H1 (cell line): ENCODE data around the gene DGUOK. TPM values are rescaled to one million over a fixed set of nuclear protein-coding genes. Genes with fewer than 3 reads are reported as not detected.
A peak's percentile ranks its signal among the peaks of the same experiment; 100 is the strongest.

ENCODE experiments used
- CTCF ChIA-PET: fragments of 300-600 bp; sonication (Branson Sonifier 250); formaldehyde crosslinking; loops from one replicate; lab custom pipeline; 2021; ENCODE audit not compliant: partially characterized antibody; lab: Charles Lee
- POLR2A ChIA-PET: fragments of 300-600 bp; sonication (Branson Sonifier 250); formaldehyde crosslinking; loops from one replicate; lab custom pipeline; 2021; ENCODE audit warnings: inconsistent platforms; ENCODE audit not compliant: partially characterized antibody; lab: Charles Lee
- DNase-seq, 2 experiments: peaks; one replicate each; pipeline versions ENCODE4 v3.0.0 to v3.0.0-alpha.2; 2010 to 2022; ENCODE audit warnings: low spot score in 2 of 2, low read depth in 1 of 2, mixed read lengths in 1 of 2
- FAIRE-seq: peaks from 2 replicates; lab custom pipeline; 2011; peaks lifted over from hg19 to GRCh38; lab: Jason Lieb, UNC
- H2AFZ ChIP-seq: 2 replicates; pipeline ENCODE4 v1.8.1; 2012; ENCODE audit warnings: low read length, inconsistent platforms
- H2AK5ac ChIP-seq: 2 replicates; pipeline ENCODE4 v1.6.1; 2013; ENCODE audit warnings: low read depth, low read length
- H2BK120ac ChIP-seq: replicated peaks from 2 replicates; pipeline ENCODE3; 2013; ENCODE audit warnings: low read depth, low read length, inconsistent platforms
- H2BK12ac ChIP-seq: 2 replicates; pipeline ENCODE4 v1.6.1; 2013; ENCODE audit warnings: low read depth, low read length
- H2BK15ac ChIP-seq: 2 replicates; pipeline ENCODE4 v1.6.1; 2013; ENCODE audit warnings: low read length
- H2BK20ac ChIP-seq: 2 replicates; pipeline ENCODE4 v1.6.1; 2013; ENCODE audit warnings: low read length
- H2BK5ac ChIP-seq: 2 replicates; pipeline ENCODE4 v1.6.1; 2013; ENCODE audit warnings: low read depth, low read length
- H3K14ac ChIP-seq: 2 replicates; pipeline ENCODE4 v1.6.1; 2013; ENCODE audit warnings: inconsistent platforms; ENCODE audit not compliant: insufficient read length
- H3K18ac ChIP-seq: 2 replicates; pipeline ENCODE4 v1.6.1; 2013; ENCODE audit warnings: low read length; ENCODE audit errors: extremely low read depth
- H3K23ac ChIP-seq: 2 replicates; pipeline ENCODE4 v1.6.1; 2013; ENCODE audit warnings: inconsistent platforms; ENCODE audit not compliant: insufficient read length
- H3K23me2 ChIP-seq: 2 replicates; pipeline ENCODE4 v1.6.1; 2013; ENCODE audit warnings: low read depth, low read length
- H3K27ac ChIP-seq: 2 replicates; pipeline ENCODE4 v1.6.1; 2011; ENCODE audit warnings: low read depth, low read length, inconsistent platforms
- H3K27me3 ChIP-seq, 4 experiments: replicated peaks in 1 of 4; 1 replicate in 1 of 4; 2 replicates in 3 of 4; pipeline versions ENCODE4 v1.6.1 to v1.8.1; 2011 to 2013; ENCODE audit warnings: low read length in 3 of 4, mild to moderate bottlenecking in 3 of 4, inconsistent platforms in 2 of 4, mixed read lengths in 2 of 4, moderate library complexity in 1 of 4; ENCODE audit not compliant: control insufficient read depth in 3 of 4, insufficient read depth in 3 of 4; ENCODE audit errors: extremely low read depth in 1 of 4
- H3K36me3 ChIP-seq, 4 experiments: 2 replicates each; pipeline versions ENCODE4 v1.6.1 to v1.8.1; 2011 to 2013; ENCODE audit warnings: mild to moderate bottlenecking in 4 of 4, low read length in 3 of 4, moderate library complexity in 2 of 4, control low read depth in 1 of 4, inconsistent platforms in 1 of 4; ENCODE audit not compliant: insufficient read depth in 4 of 4, control insufficient read depth in 2 of 4
- H3K4ac ChIP-seq: replicated peaks from 2 replicates; pipeline ENCODE3; 2013; ENCODE audit warnings: low read length, low read depth, mixed read lengths, inconsistent platforms; ENCODE audit not compliant: insufficient read length
- H3K4me1 ChIP-seq, 4 experiments: replicated peaks in 1 of 4; 1 replicate in 1 of 4; 2 replicates in 3 of 4; pipeline versions ENCODE4 v1.6.1 to v1.8.1; 2011 to 2013; ENCODE audit warnings: low read length in 3 of 4, inconsistent platforms in 2 of 4, mixed read lengths in 1 of 4; ENCODE audit not compliant: insufficient read depth in 4 of 4, control insufficient read depth in 3 of 4
- H3K4me2 ChIP-seq, 2 experiments: 2 replicates each; pipeline versions ENCODE4 v1.6.1 to v1.8.1; 2011 to 2013; ENCODE audit warnings: low read depth in 2 of 2, low read length in 2 of 2, control low read depth in 1 of 2, inconsistent platforms in 1 of 2, mild to moderate bottlenecking in 1 of 2; ENCODE audit not compliant: insufficient read depth in 1 of 2
- H3K4me3 ChIP-seq, 4 experiments: fragments of 200-600, 300-600 bp in 1 of 4; sonication (generic), shearing (Covaris generic), sonication (Bioruptor Twin) in 1 of 4; 2 replicates each; pipeline versions ENCODE4 v1.5.1 to v1.8.1; 2011 to 2016; ENCODE audit warnings: low read length in 4 of 4, low read depth in 3 of 4, control low read depth in 2 of 4, inconsistent platforms in 2 of 4, mild to moderate bottlenecking in 2 of 4, mixed read lengths in 1 of 4, moderate library complexity in 1 of 4; ENCODE audit not compliant: insufficient read depth in 2 of 4; ENCODE audit errors: extremely low read depth in 1 of 4
- H3K56ac ChIP-seq: replicated peaks from 2 replicates; pipeline ENCODE3; 2013; ENCODE audit warnings: low read depth, mild to moderate bottlenecking, mixed read lengths, low read length, inconsistent platforms; ENCODE audit not compliant: insufficient read length
- H3K79me1 ChIP-seq: 2 replicates; pipeline ENCODE4 v1.6.1; 2013; ENCODE audit warnings: low read depth, low read length, control low read depth
- H3K79me2 ChIP-seq, 2 experiments: 2 replicates each; pipeline versions ENCODE4 v1.6.1 to v1.8.1; 2012 to 2013; ENCODE audit warnings: low read length in 2 of 2, mild to moderate bottlenecking in 2 of 2, inconsistent platforms in 1 of 2; ENCODE audit not compliant: insufficient read depth in 2 of 2, control insufficient read depth in 1 of 2
- H3K9ac ChIP-seq, 4 experiments: replicated peaks in 1 of 4; 1 replicate in 1 of 4; 2 replicates in 3 of 4; pipeline versions ENCODE4 v1.6.1 to v1.8.1; 2011 to 2013; ENCODE audit warnings: low read depth in 3 of 4, low read length in 3 of 4, control low read depth in 2 of 4, mild to moderate bottlenecking in 2 of 4, moderate library complexity in 2 of 4, inconsistent platforms in 1 of 4; ENCODE audit errors: extremely low read depth in 1 of 4
- H3K9me3 ChIP-seq, 2 experiments: 2 replicates each; pipeline versions ENCODE4 v1.6.1 to v1.8.1; 2012 to 2013; ENCODE audit warnings: mild to moderate bottlenecking in 2 of 2, moderate library complexity in 2 of 2, control low read depth in 1 of 2, inconsistent platforms in 1 of 2, low read depth in 1 of 2, low read length in 1 of 2, mixed read lengths in 1 of 2; ENCODE audit not compliant: insufficient read depth in 2 of 2
- H4K20me1 ChIP-seq, 2 experiments: replicated peaks in 1 of 2; 2 replicates each; pipeline versions ENCODE3 to v1.8.1; 2011 to 2013; ENCODE audit warnings: inconsistent platforms in 2 of 2, low read length in 2 of 2, mild to moderate bottlenecking in 1 of 2; ENCODE audit not compliant: insufficient read depth in 2 of 2, control insufficient read depth in 1 of 2
- H4K5ac ChIP-seq: 2 replicates; pipeline ENCODE4 v1.6.1; 2013; ENCODE audit warnings: low read length, low read depth, mixed read lengths, inconsistent platforms; ENCODE audit not compliant: insufficient read length
- H4K8ac ChIP-seq: 2 replicates; pipeline ENCODE4 v1.8.0; 2013; ENCODE audit warnings: mild to moderate bottlenecking, moderate library complexity, low read length, inconsistent platforms; ENCODE audit not compliant: insufficient read depth; ENCODE audit errors: extremely low read depth
- H4K91ac ChIP-seq: replicated peaks from 2 replicates; pipeline ENCODE3; 2013; ENCODE audit warnings: low read length, mixed read lengths, inconsistent platforms; ENCODE audit not compliant: insufficient read length
- CHD1 ChIP-seq: IDR thresholded peaks from 2 replicates; pipeline ENCODE4 v1.6.1; 2012; ENCODE audit warnings: low read depth, low read length, improper control_type of control experiment
- POU5F1 ChIP-seq: IDR thresholded peaks from 2 replicates; pipeline ENCODE4 v1.6.1; 2011; ENCODE audit warnings: low read depth, mild to moderate bottlenecking, low read length, moderate library complexity
- RAD21 ChIP-seq, 2 experiments: IDR thresholded peaks in 1 of 2; conservative IDR thresholded peaks in 1 of 2; 2 replicates each; pipeline ENCODE4 v1.6.1; 2011; ENCODE audit warnings: low read depth in 2 of 2, low read length in 2 of 2, improper control_type of control experiment in 1 of 2, inconsistent platforms in 1 of 2, mild to moderate bottlenecking in 1 of 2, moderate library complexity in 1 of 2
- SAP30 ChIP-seq: fragments of 300-600 bp; sonication (generic); IDR thresholded peaks from 2 replicates; pipeline ENCODE4 v1.7.1; 2012; ENCODE audit warnings: low read length, moderate library complexity, mild to moderate bottlenecking, inconsistent platforms; ENCODE audit not compliant: insufficient read depth, insufficient replicate concordance
- SIN3A ChIP-seq, 2 experiments: IDR thresholded peaks in 1 of 2; conservative IDR thresholded peaks in 1 of 2; 2 replicates each; pipeline ENCODE4 v1.6.1; 2011 to 2012; ENCODE audit warnings: low read length in 2 of 2, improper control_type of control experiment in 1 of 2, low read depth in 1 of 2, mild to moderate bottlenecking in 1 of 2
- SP1 ChIP-seq: IDR thresholded peaks from 2 replicates; pipeline ENCODE4 v1.6.1; 2011; ENCODE audit warnings: low read depth, low read length
- SP2 ChIP-seq: IDR thresholded peaks from 2 replicates; pipeline ENCODE4 v1.6.1; 2012; ENCODE audit warnings: mild to moderate bottlenecking, low read length, inconsistent platforms
- SRF ChIP-seq: IDR thresholded peaks from 2 replicates; pipeline ENCODE4 v1.6.1; 2011; ENCODE audit warnings: mild to moderate bottlenecking, low read depth, low read length, moderate library complexity
- SUZ12 ChIP-seq: fragments of 200-600 bp; sonication (generic); IDR thresholded peaks from 2 replicates; pipeline ENCODE4 v1.6.1; 2012; ENCODE audit warnings: mild to moderate bottlenecking, inconsistent platforms, low read length, moderate library complexity, mixed read lengths
- TEAD4 ChIP-seq: IDR thresholded peaks from 2 replicates; pipeline ENCODE4 v1.6.1; 2012; ENCODE audit warnings: low read depth, low read length, inconsistent platforms, mixed read lengths
- WGBS, 2 experiments: shearing (Covaris generic) in 1 of 2; methylation state at CpG; one replicate each; pipeline versions ENCODE4 v1.1.6 to v1.1.7; 2013 to 2015; ENCODE audit warnings: low lambda C conversion rate in 2 of 2, mixed read lengths in 2 of 2, inconsistent platforms in 1 of 2, low coverage in 1 of 2, missing lambda C conversion rate in 1 of 2; ENCODE audit not compliant: insufficient replicate concordance in 2 of 2, insufficient coverage in 1 of 2, insufficient read length in 1 of 2; ENCODE audit errors: extremely low coverage in 1 of 2, missing lambda C conversion rate in 1 of 2; 5-methylcytosine and 5-hydroxymethylcytosine counted together
- polyA plus RNA-seq, 7 experiments: library from polyadenylated mRNA; depleted of rRNA in 3 of 7; stranded (reverse) in 5 of 7; unstranded in 2 of 7; fragments of >200 nt in 5 of 7; fragments of 200-250 nt in 2 of 7; gene quantifications; 1 replicate in 5 of 7; 2 replicates in 1 of 7; 4 replicates in 1 of 7; pipeline versions ENCODE4 v1.2.1 to v1.2.3, GENCODE V29; 2011 to 2013; ENCODE audit warnings: missing spikeins in 2 of 7, mixed read lengths in 2 of 7
- total RNA-seq: library from RNA; stranded (reverse); fragmentation: NEBNext Ultra II Directional; extraction: Animal tissue kit (Norgen Biotek cat#: 25700); gene quantifications from 2 replicates; pipeline ENCODE4 v1.2.1, GENCODE V29; 2021

The DGUOK gene
- total and polyA plus RNA-seq, 2 of the 8 experiments (the other 6 are each of a cell fraction or from before 2014, with no cell fraction given): 110 to 168 TPM

- Histone ChIP-seq H2BK120ac (no peak overlapping the region), H3K27ac (no peak overlapping the region), H3K9ac (peak overlapping the region in 2 of 4 experiments; percentile 76 to 81; a peak in 5 of 7 replicates), H2AK5ac (no peak overlapping the region), H2BK5ac (no peak overlapping the region), H2BK15ac (peak overlapping the region; percentile 97; the same call in 1 of the 2 replicates), H3K36me3 (no peaks in the 10 kb centered on the region; a peak in 2 of 8 replicates), H3K4ac (peak overlapping the region; percentile 39), H4K91ac (peak overlapping the region; percentile 54), H3K79me2 (peaks cover 10 to 31% of the 10 kb centered on the region in 2 experiments; a peak in 3 of 4 replicates), H2BK20ac (no peak overlapping the region), H3K4me3 (peak overlapping the region; percentile 48 to 79 (median 73)), H3K27me3 (peaks cover 14 to 44% (median 34%) of the 10 kb centered on the region in 4 experiments), H3K23me2 (peaks cover 18% of the 10 kb centered on the region), H3K14ac (no peak overlapping the region), H3K4me1 (peaks cover 16 to 37% (median 20%) of the 10 kb centered on the region in 4 experiments), H3K56ac (no peak overlapping the region), H4K8ac (peak overlapping the region; percentile 95), H3K23ac (no peak overlapping the region), H2AFZ (no peak overlapping the region), H3K79me1 (peaks cover 12% of the 10 kb centered on the region), H4K20me1 (peaks cover 12 to 18% of the 10 kb centered on the region in 2 experiments), H4K5ac (no peak overlapping the region), H2BK12ac (0 out of 2 replicates have a peak overlapping the region, but pooled peaks have one; percentile 44), H3K4me2 (peak overlapping the region; percentile 82 to 99), H3K9me3 (no peaks in the 10 kb centered on the region), H3K18ac (peak overlapping the region; percentile 84)
- no peak for FAIRE-seq
- WGBS, 2 experiments: 6% methylated on average over 35 of the region's 35 CpGs; no CpG with 5 or more reads in 1 of the 2 experiments
- CTCF ChIA-PET: no interaction called here
- POLR2A ChIA-PET: interaction anchor here (0.6 to 7.5 kb wide), 4 partner anchors 22 to 165 kb away, joined by 3 to 94 read pairs (median 6); partner anchors contain the start of gene BOLA3
- DNase-seq: peak in 1 of 2 experiments; percentile 73
- TF ChIP-seq POU5F1: no peak
- TF ChIP-seq RAD21 (IDR thresholded peaks at IDR 0.05 in 1 of 2, conservative IDR thresholded peaks at IDR 0.05 in 1 of 2; ENCODE audit: low read depth in 2 of 2, low read length in 2 of 2): 0 out of 4 replicates have a peak, but pooled peaks of 1 of the 2 experiments have one; percentile 0
- peak; percentile 58 to 83; a peak in 2 of 4 replicates for TF ChIP-seq SIN3A (conservative IDR thresholded peaks at IDR 0.05 in 1 of 2, IDR thresholded peaks at IDR 0.05 in 1 of 2; ENCODE audit: low read depth in 1 of 2, low read length in 2 of 2)
- TF ChIP-seq SP2: no peak
- peak; percentile 45; the same call in 1 of the 2 replicates for TF ChIP-seq SUZ12
- TF ChIP-seq CHD1: no peak
- no peak for TF ChIP-seq SRF
- peak; percentile 68 for TF ChIP-seq SAP30
- 0 out of 2 replicates have a peak, but pooled peaks have one; percentile 28 for TF ChIP-seq TEAD4
- TF ChIP-seq SP1: no peak
These were observed 56.9 kb downstream of the DGUOK start for GRCh38 chr2:73983322-73984202.
